IPS-NIHi7 (cell line): ENCODE results near the gene PCDH15.

Experiments
- DNase-seq: peaks from one replicate; pipeline ENCODE4 v3.0.0; 2012; ENCODE audit warnings: mixed read lengths; ENCODE audit errors: extremely low spot score

Gene PCDH15

DNA sequence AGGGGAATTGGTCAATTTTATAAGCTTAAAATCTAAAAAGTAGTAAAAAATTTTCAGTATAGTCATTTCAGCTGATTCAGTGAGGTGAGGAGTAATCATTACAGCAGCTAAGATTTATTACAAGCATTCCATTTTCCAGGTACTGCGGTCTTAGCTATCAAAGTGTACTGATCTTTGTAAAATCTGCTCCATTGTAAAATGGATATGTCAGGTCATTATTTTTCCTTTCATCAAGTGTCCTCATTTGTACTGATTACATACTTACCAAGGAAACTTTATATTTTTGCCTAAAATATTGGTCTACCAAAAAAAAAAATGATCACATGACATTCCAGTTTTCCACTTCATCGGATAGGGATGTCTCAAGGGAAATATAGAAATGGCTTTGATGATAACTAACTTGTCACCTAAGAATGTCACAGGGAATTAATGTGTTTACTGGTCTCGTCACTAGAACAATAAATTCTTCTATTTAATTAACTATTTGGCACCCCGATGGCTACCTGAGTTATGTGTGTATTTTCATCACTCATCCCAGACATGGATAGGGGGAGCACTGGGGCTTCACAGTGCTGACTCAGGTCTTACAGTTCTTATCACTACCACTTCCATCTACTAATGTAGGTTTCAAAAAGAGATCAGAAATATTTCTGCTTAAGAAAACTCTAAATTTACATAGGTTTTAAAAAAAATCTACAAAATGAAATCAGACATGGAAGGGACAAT lies 948.4 kb downstream of the PCDH15 start:
- DNase-seq = no peak

- no peak for DNase-seq
These were observed 954.2 kb downstream of the PCDH15 start for GRCh38 chr10:53846809-53847208.

- DNase-seq = no peak
These were observed 957.2 kb downstream of the PCDH15 start for GRCh38 chr10:53843736-53844362.

- no peak for DNase-seq
These were observed 959.4 kb downstream of the PCDH15 start for GRCh38 chr10:53841483-53842145.

- no peak for DNase-seq
These were observed 960.4 kb downstream of the PCDH15 start for GRCh38 chr10:53840653-53841052.

- no peak for DNase-seq
These were observed 961.5 kb downstream of the PCDH15 start for GRCh38 chr10:53839440-53840039.

DNA sequence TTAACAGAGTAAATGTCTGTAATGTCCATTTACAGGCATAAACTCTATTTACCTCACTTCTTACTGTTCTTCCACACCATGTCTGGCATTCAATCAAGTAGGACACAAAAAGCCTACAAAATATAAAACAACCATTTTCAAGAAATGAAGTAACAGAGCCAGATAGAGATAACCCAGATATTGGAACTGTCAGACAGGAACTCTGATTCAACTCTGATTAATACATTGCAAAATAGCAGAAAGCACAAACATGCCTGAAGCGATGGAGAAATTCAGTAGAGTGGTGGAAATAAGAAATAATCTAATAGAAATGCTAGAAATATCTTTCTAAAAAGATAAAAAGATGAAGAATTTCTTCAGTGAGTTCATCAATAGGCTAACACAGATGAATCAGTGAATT lies 964.4 kb downstream of the PCDH15 start:
- no peak for DNase-seq

DNA sequence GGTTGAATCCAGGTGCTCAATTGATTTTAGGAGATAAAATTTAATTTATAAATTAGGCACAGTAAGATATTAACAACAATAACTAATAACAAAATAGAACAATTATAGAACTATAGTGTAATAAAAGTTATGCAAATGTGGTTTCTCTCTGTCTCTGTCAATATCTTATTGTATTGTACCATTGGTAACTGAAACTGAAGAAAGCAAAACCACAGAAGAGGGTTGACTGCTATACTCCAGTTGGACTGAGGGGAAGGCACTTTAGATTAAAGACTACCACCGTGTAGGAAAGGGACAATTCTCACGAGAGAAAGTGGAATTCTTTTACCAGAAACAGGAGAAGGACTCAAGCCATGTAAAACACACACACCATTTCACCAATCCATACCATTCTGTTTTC lies 967.1 kb downstream of the PCDH15 start:
- DNase-seq = no peak

- no peak for DNase-seq
These were observed 973.8 kb downstream of the PCDH15 start for GRCh38 chr10:53827261-53827660.

GRCh38 chr10:53808677-53809372 lies 992.2 kb downstream of the PCDH15 start:
- peak; percentile 26 for DNase-seq

DNA sequence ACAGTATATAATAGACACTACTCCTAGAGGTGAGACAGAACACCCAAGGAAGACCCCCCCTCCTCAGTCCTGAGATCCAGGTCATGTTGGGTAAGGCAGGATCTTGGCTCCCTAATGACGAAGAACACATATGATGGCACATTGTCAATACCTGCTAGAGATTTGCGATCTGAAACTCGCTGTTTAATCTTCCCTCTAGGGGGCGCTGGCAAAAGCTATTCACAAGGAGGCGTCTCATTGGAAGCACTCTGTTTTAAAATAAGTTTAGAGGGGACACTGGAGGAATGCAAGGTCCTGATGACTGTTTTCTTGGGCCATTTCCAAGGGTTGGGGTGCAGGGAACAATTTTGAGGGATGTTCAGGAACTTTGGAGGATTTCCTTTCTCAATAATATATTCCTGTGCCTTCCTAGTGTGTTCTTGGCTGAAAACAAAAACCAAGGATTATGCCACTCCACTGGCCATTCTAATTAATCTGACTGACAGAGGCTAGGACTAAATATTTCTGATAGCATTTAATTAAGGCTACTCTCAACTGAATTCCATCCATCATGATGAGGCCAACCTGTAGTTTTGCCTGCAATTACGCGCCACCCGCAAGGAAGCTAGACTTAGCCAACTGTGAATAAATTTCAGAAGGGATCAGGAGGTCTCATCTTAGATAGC lies 1014.7 kb downstream of the PCDH15 start:
- peak; percentile 49 for DNase-seq

GRCh38 chr10:53771701-53772100 lies 1029.3 kb downstream of the PCDH15 start:
- no peak for DNase-seq

GRCh38 chr10:53770903-53771302 lies 1030.1 kb downstream of the PCDH15 start:
- DNase-seq = no peak

- no peak for DNase-seq
These were observed 1035.7 kb downstream of the PCDH15 start for GRCh38 chr10:53765311-53765710.

GRCh38 chr10:53754596-53755250 lies 1046.3 kb downstream of the PCDH15 start:
- no peak for DNase-seq
